HepG2 (cell line): ENCODE measurements around the gene KCNMB2. TPM values are rescaled to one million over a fixed set of nuclear protein-coding genes. Genes with fewer than 3 reads are reported as not detected.

Experiments
- ATAC-seq: fragments of 200-7000 bp; cut with Tn5 transposase; 3 replicates; pipeline ENCODE4 v1.9.1; 2020; ENCODE audit warnings: mild to moderate bottlenecking, moderate library complexity
- BruUV-seq: library from RNA; stranded (reverse); fragments of 400-500 nt; replicated peaks from 2 replicates; lab custom pipeline; 2021; lab: Mats Ljungman, UMichigan
- CTCF ChIA-PET: fragments of 300-600 bp; formaldehyde crosslinking; extraction: SDS; loops from one replicate; lab custom pipeline; 2021; ENCODE audit warnings: low total read pairs, inconsistent platforms, low intra/inter-chr PET ratio; lab: Yijun Ruan, JAX
- POLR2A ChIA-PET: fragments of 350-600 bp; sonication (Branson Sonifier 250); formaldehyde crosslinking; loops from one replicate; lab custom pipeline; 2020; ENCODE audit warnings: antibody characterized with exemption, inconsistent platforms; lab: Yijun Ruan, JAX
- DNase-seq: peaks from one replicate; pipeline ENCODE4 v3.0.0-alpha.2; 2015; ENCODE audit warnings: low spot score
- FAIRE-seq: peaks from 3 replicates; lab custom pipeline; 2011; peaks lifted over from hg19 to GRCh38; lab: Jason Lieb, UNC
- H2AFZ ChIP-seq: one replicate; pipeline ENCODE4 v1.6.1; 2011; ENCODE audit warnings: low read length, inconsistent platforms
- H3K27ac ChIP-seq: fragments of 300-600 bp; 3 replicates; pipeline ENCODE4 v1.8.0; 2011; ENCODE audit warnings: mixed run types, mild to moderate bottlenecking, mixed read lengths, low read length, inconsistent platforms; ENCODE audit not compliant: insufficient read depth; ENCODE audit errors: extremely low read length
- H3K27me3 ChIP-seq, 2 experiments: fragments of 200-600 bp in 1 of 2; 2 replicates in 1 of 2; 3 replicates in 1 of 2; pipeline versions ENCODE4 v1.6.0 to v1.8.0; 2011; ENCODE audit warnings: low read length in 2 of 2, mild to moderate bottlenecking in 2 of 2, moderate library complexity in 2 of 2, inconsistent platforms in 1 of 2; ENCODE audit not compliant: insufficient read depth in 2 of 2, control insufficient read depth in 1 of 2
- H3K36me3 ChIP-seq, 2 experiments: fragments of 200-600 bp in 1 of 2; replicated peaks in 1 of 2; 2 replicates in 1 of 2; 3 replicates in 1 of 2; pipeline versions ENCODE4 v1.5.1 to v1.8.0; 2011; ENCODE audit warnings: low read length in 2 of 2, inconsistent platforms in 1 of 2; ENCODE audit not compliant: insufficient read depth in 2 of 2, control insufficient read depth in 1 of 2
- H3K4me1 ChIP-seq: 2 replicates; pipeline ENCODE4 v1.5.1; 2012; ENCODE audit warnings: low read length, inconsistent platforms; ENCODE audit not compliant: insufficient read depth
- H3K4me2 ChIP-seq: 2 replicates; pipeline ENCODE4 v1.6.0; 2011; ENCODE audit warnings: low read depth, low read length, inconsistent platforms
- H3K4me3 ChIP-seq, 3 experiments: fragments of 200-600 bp in 1 of 3; sonication (generic), shearing (Covaris generic) in 1 of 3; replicated peaks in 1 of 3; 2 replicates each; pipeline ENCODE4 v1.5.1; 2011 to 2016; ENCODE audit warnings: low read length in 3 of 3, inconsistent platforms in 2 of 3, low read depth in 2 of 3, mild to moderate bottlenecking in 2 of 3, control low read depth in 1 of 3, mixed read lengths in 1 of 3; ENCODE audit not compliant: insufficient read depth in 1 of 3
- H3K79me2 ChIP-seq: one replicate; pipeline ENCODE4 v1.6.1; 2011; ENCODE audit warnings: low read length, inconsistent platforms; ENCODE audit not compliant: insufficient read depth
- H3K9ac ChIP-seq: 2 replicates; pipeline ENCODE4 v1.6.0; 2011; ENCODE audit warnings: mild to moderate bottlenecking, low read depth, low read length, inconsistent platforms; ENCODE audit not compliant: insufficient read depth
- H3K9me3 ChIP-seq: 2 replicates; pipeline ENCODE4 v1.5.1; 2012; ENCODE audit warnings: mild to moderate bottlenecking, low read length
- H4K20me1 ChIP-seq: 2 replicates; pipeline ENCODE4 v1.6.0; 2011; ENCODE audit warnings: inconsistent platforms, mild to moderate bottlenecking, low read length, moderate library complexity; ENCODE audit not compliant: insufficient read depth
- ARID2 ChIP-seq: sonication (generic); formaldehyde crosslinking; IDR thresholded peaks from 2 replicates; pipeline ENCODE4 v1.8.1; 2022; ENCODE audit warnings: mild to moderate bottlenecking, missing genetic modification reagents, borderline replicate concordance
- EEA1 ChIP-seq: sonication (generic); formaldehyde crosslinking; IDR thresholded peaks from 2 replicates; pipeline ENCODE4 v1.5.1; 2020; ENCODE audit warnings: mild to moderate bottlenecking, missing genetic modification reagents, borderline replicate concordance
- ERF ChIP-seq: IDR thresholded peaks from 2 replicates; pipeline ENCODE4 v1.6.1; 2018; ENCODE audit warnings: missing biosample characterization, missing genetic modification reagents
- ISX ChIP-seq: sonication (generic); formaldehyde crosslinking; conservative IDR thresholded peaks from 2 replicates; pipeline ENCODE4 v1.5.0; 2020; ENCODE audit warnings: missing genetic modification reagents
- LBX2 ChIP-seq: sonication (generic); formaldehyde crosslinking; IDR thresholded peaks from 2 replicates; pipeline ENCODE4 v1.5.0; 2020; ENCODE audit warnings: missing genetic modification reagents, mild to moderate bottlenecking, borderline replicate concordance
- MAF1 ChIP-seq: sonication (generic); formaldehyde crosslinking; IDR thresholded peaks from 2 replicates; pipeline ENCODE4 v1.5.0; 2020; ENCODE audit warnings: missing genetic modification reagents, borderline replicate concordance
- MAFF ChIP-seq: IDR thresholded peaks from 2 replicates; pipeline ENCODE4 v1.6.1; 2011; ENCODE audit warnings: low read depth, low read length, improper control_type of control experiment
- NR2F6 ChIP-seq, 2 experiments: IDR thresholded peaks; 2 replicates each; pipeline ENCODE4 v1.6.1; 2016; ENCODE audit warnings: antibody characterized with exemption in 1 of 2, mild to moderate bottlenecking in 1 of 2
- PLRG1 ChIP-seq: fragments of 450-650 bp; conservative IDR thresholded peaks from 2 replicates; pipeline ENCODE4 v1.6.1; 2016
- POLR2AphosphoS2 ChIP-seq: IDR thresholded peaks from 2 replicates; pipeline ENCODE4 v1.6.1; 2011; ENCODE audit warnings: low read depth, low read length, improper control_type of control experiment
- REPIN1 ChIP-seq: sonication (generic); formaldehyde crosslinking; IDR thresholded peaks from 2 replicates; pipeline ENCODE4 v1.8.0; 2022; ENCODE audit warnings: missing genetic modification reagents, low read depth, mild to moderate bottlenecking, borderline replicate concordance
- SMAD1 ChIP-seq: sonication (generic); formaldehyde crosslinking; IDR thresholded peaks from 2 replicates; pipeline ENCODE4 v1.4.0; 2020; ENCODE audit warnings: missing genetic modification reagents, low read depth, mild to moderate bottlenecking, borderline replicate concordance
- SSRP1 ChIP-seq: IDR thresholded peaks from 2 replicates; pipeline ENCODE4 v1.6.1; 2016; ENCODE audit warnings: control low read depth
- ZBTB33 ChIP-seq: sonication (generic); formaldehyde crosslinking; IDR thresholded peaks from 2 replicates; pipeline ENCODE4 v1.4.0; 2020; ENCODE audit warnings: missing genetic modification reagents
- ZFP37 ChIP-seq: sonication (generic); formaldehyde crosslinking; IDR thresholded peaks from 2 replicates; pipeline ENCODE4 v1.4.0; 2020; ENCODE audit warnings: missing genetic modification reagents, borderline replicate concordance
- ZNF574 ChIP-seq: sonication (generic); formaldehyde crosslinking; IDR thresholded peaks from 2 replicates; pipeline ENCODE4 v1.4.0; 2020; ENCODE audit warnings: missing genetic modification reagents
- ZNF639 ChIP-seq: conservative IDR thresholded peaks from 2 replicates; pipeline ENCODE4 v1.6.1; 2018; ENCODE audit warnings: missing genetic modification reagents
- ZNF724P ChIP-seq: sonication (generic); formaldehyde crosslinking; IDR thresholded peaks from 2 replicates; pipeline ENCODE4 v1.8.0; 2022; ENCODE audit warnings: missing genetic modification reagents, borderline replicate concordance
- WGBS: methylation state at CpG from one replicate; pipeline ENCODE4 v1.1.6; 2017; ENCODE audit warnings: low lambda C conversion rate; 5-methylcytosine and 5-hydroxymethylcytosine counted together
- in situ Hi-C: cut with HindIII; loops from 2 replicates; pipeline ENCODE4 v1.10.0; 2017; ENCODE audit warnings: low pct_unique_long_range_greater_than_20kb; ENCODE audit not compliant: extremely low pct_ligation_motif_present
- intact Hi-C: fragments of 100-400 bp; cut with micrococcal nuclease; formaldehyde crosslinking; loops from one replicate; pipeline ENCODE4 v1.10.0; 2022; ENCODE audit not compliant: unreplicated experiment
- polyA plus RNA-seq, 8 experiments: library from polyadenylated mRNA; depleted of rRNA in 3 of 8; stranded (reverse) in 7 of 8; unstranded in 1 of 8; fragments of >200 nt; fragmentation: Illumina TruSeq in 4 of 8; extraction: Trizol in 4 of 8; gene quantifications; 2 replicates each; pipeline versions ENCODE4 v1.2.1 to v1.2.3, GENCODE V29; 2011 to 2016; ENCODE audit warnings: low read depth in 4 of 8, missing spikeins in 1 of 8, mixed read lengths in 1 of 8; ENCODE audit not compliant: insufficient read depth in 1 of 8
- total RNA-seq, 5 experiments: library from RNA; depleted of rRNA; stranded (reverse); fragments of >200 nt; fragmentation: Illumina TruSeq; extraction: Trizol; gene quantifications; 2 replicates each; pipeline ENCODE4 v1.2.3, GENCODE V29; 2016; ENCODE audit warnings: low read depth in 1 of 5

KCNMB2 gene
- total and polyA plus RNA-seq, 2 of the 13 experiments (the other 11 are each of a cell fraction or from before 2014, with no cell fraction given) = not detected

GRCh38 chr3:178807694-178808093, 271.5 kb downstream of the KCNMB2 start:
- H3K4me1 ChIP-seq = no peaks in the 10 kb centered on the region
- H3K36me3 ChIP-seq = no peaks in the 10 kb centered on the region
- no peak overlapping the region for H2AFZ ChIP-seq
- no peak overlapping the region for H3K4me3 ChIP-seq
- no peaks in the 10 kb centered on the region for H3K79me2 ChIP-seq
- H4K20me1 ChIP-seq = no peaks in the 10 kb centered on the region
- no peak for DNase-seq
- no peak for ATAC-seq
- no TSS peak for BruUV-seq
- no peak for FAIRE-seq
- H3K27me3 ChIP-seq = no peaks in the 10 kb centered on the region
- POLR2A ChIA-PET = no interaction called here
- intact Hi-C loops (no loop called here), in situ Hi-C loops (no loop called here)
- CTCF ChIA-PET = no interaction called here
- WGBS = 94% methylated on average over 1 of the region's 1 CpG
- no peaks in the 10 kb centered on the region for H3K9me3 ChIP-seq
- no peak overlapping the region for H3K27ac ChIP-seq
- no peak overlapping the region for H3K9ac ChIP-seq
- H3K4me2 ChIP-seq = no peak overlapping the region
- TF ChIP-seq POLR2AphosphoS2 = no peak
- TF ChIP-seq MAF1 (CRISPR knock-in tag) = no peak
- no peak for TF ChIP-seq NR2F6 (IDR thresholded peaks at IDR 0.05)
- TF ChIP-seq NR2F6 (CRISPR knock-in tag; IDR thresholded peaks at IDR 0.05) = no peak
- no peak for TF ChIP-seq ISX
- TF ChIP-seq ARID2 (CRISPR knock-in tag) = no peak
- no peak for TF ChIP-seq ZNF574 (CRISPR knock-in tag)
- no peak for TF ChIP-seq ZNF724P
- TF ChIP-seq MAFF = no peak
- TF ChIP-seq SSRP1 (CRISPR knock-in tag) = no peak
- no peak for TF ChIP-seq ZBTB33
- TF ChIP-seq ZFP37 (CRISPR knock-in tag) = no peak
- no peak for TF ChIP-seq ERF (CRISPR knock-in tag)
- no peak for TF ChIP-seq SMAD1 (CRISPR knock-in tag)
- TF ChIP-seq LBX2 (CRISPR knock-in tag) = no peak
- no peak for TF ChIP-seq REPIN1 (CRISPR knock-in tag)
- TF ChIP-seq PLRG1 = no peak
- no peak for TF ChIP-seq EEA1 (CRISPR knock-in tag)
- TF ChIP-seq ZNF639 (CRISPR knock-in tag) = no peak
